AG09319 (cell line): ENCODE results near the gene CDKN2B-AS1.
"Not testable (repeated sequence)": the region's sequence is repeated elsewhere in the genome, so short reads cannot be mapped to it uniquely, and the experiment has no call there.

ENCODE experiments used
- DNase-seq: peaks from one replicate; pipeline ENCODE4 v3.0.0-alpha.2; 2010; ENCODE audit warnings: low read depth; ENCODE audit errors: extremely low read depth
- CTCF ChIP-seq: IDR thresholded peaks from 2 replicates; pipeline ENCODE4 v1.5.1; 2011; ENCODE audit warnings: low read depth, mild to moderate bottlenecking, inconsistent platforms, low read length, moderate library complexity

Gene CDKN2B-AS1

GRCh38 chr9:22055090-22055489 is 60.5 kb downstream of the CDKN2B-AS1 start:
- DNase-seq = no peak
- TF ChIP-seq CTCF = no peak

- no peak for DNase-seq
- TF ChIP-seq CTCF = no peak
Measured at GRCh38 chr9:22056402-22056801, 61.8 kb downstream of the CDKN2B-AS1 start.

GRCh38 chr9:22057972-22058371 is 63.4 kb downstream of the CDKN2B-AS1 start:
- DNase-seq = not testable (repeated sequence)

GRCh38 chr9:22060831-22061383 is 66.3 kb downstream of the CDKN2B-AS1 start:
- no peak for DNase-seq
- no peak for TF ChIP-seq CTCF

GRCh38 chr9:22064957-22065356 is 70.4 kb downstream of the CDKN2B-AS1 start:
- DNase-seq = no peak
- no peak for TF ChIP-seq CTCF

- no peak for DNase-seq
- TF ChIP-seq CTCF = no peak
Measured at GRCh38 chr9:22065431-22066200, 71.0 kb downstream of the CDKN2B-AS1 start.

GRCh38 chr9:22067196-22067595 is 72.6 kb downstream of the CDKN2B-AS1 start:
- TF ChIP-seq CTCF = no peak
- no peak for DNase-seq

GRCh38 chr9:22068369-22068768 is 73.8 kb downstream of the CDKN2B-AS1 start:
- no peak for TF ChIP-seq CTCF
- no peak for DNase-seq
